Transverse colon (tissue), 4 donors: Measurements from ENCODE around the gene FOXP1. TPM values are rescaled to one million over a fixed set of nuclear protein-coding genes. Genes with fewer than 3 reads are reported as not detected.

Experiments used
- DNase-seq: peaks from one replicate; pipeline ENCODE4 v3.0.0-alpha.2; 2019
- H3K27ac ChIP-seq, 4 donors: fragments of 200-600 bp; sonication (generic); 2 replicates each; pipeline ENCODE4 v1.5.1; 2016 to 2018; ENCODE audit warnings: inconsistent platforms in 4 of 4
- H3K27me3 ChIP-seq: fragments of 200-600 bp; sonication (generic); 2 replicates; pipeline ENCODE4 v1.5.1; 2017; ENCODE audit warnings: inconsistent platforms
- H3K36me3 ChIP-seq, 4 donors: fragments of 200-600 bp; sonication (generic); 2 replicates each; pipeline ENCODE4 v1.5.1; 2017 to 2019; ENCODE audit warnings: inconsistent platforms in 4 of 4
- H3K4me1 ChIP-seq, 4 donors: fragments of 200-600 bp; sonication (generic); 2 replicates each; pipeline ENCODE4 v1.5.1; 2017 to 2020; ENCODE audit warnings: inconsistent platforms in 4 of 4
- H3K4me3 ChIP-seq, 4 donors: fragments of 200-600 bp; sonication (generic); 1 replicate in 1 of 4; 2 replicates in 3 of 4; pipeline versions ENCODE4 v1.5.1 to v1.6.1; 2017 to 2019; ENCODE audit warnings: inconsistent platforms in 4 of 4
- H3K9me3 ChIP-seq, 2 donors: fragments of 200-600 bp; sonication (generic); 2 replicates each; pipeline ENCODE4 v1.5.1; 2017 to 2019; ENCODE audit warnings: inconsistent platforms in 2 of 2
- CTCF ChIP-seq, 5 experiments: fragments of 200-600 bp in 3 of 5; fragments of 450-650 bp in 2 of 5; sonication (generic) in 3 of 5; IDR thresholded peaks; 1 replicate in 2 of 5; 2 replicates in 3 of 5; pipeline ENCODE4 v1.5.1; 2016 to 2017; ENCODE audit warnings: antibody characterized with exemption in 5 of 5, inconsistent platforms in 3 of 5, mild to moderate bottlenecking in 2 of 5, moderate library complexity in 1 of 5
- EP300 ChIP-seq: sonication (generic); formaldehyde crosslinking; IDR thresholded peaks from one replicate; pipeline ENCODE4 v1.6.1; 2017; ENCODE audit warnings: antibody characterized with exemption, low read depth
- POLR2A ChIP-seq: fragments of 450-650 bp; IDR thresholded peaks from one replicate; pipeline ENCODE4 v1.6.1; 2016; ENCODE audit warnings: antibody characterized with exemption, mild to moderate bottlenecking, moderate library complexity
- POLR2AphosphoS5 ChIP-seq, 3 donors: sonication (generic); formaldehyde crosslinking; IDR thresholded peaks; one replicate each; pipeline ENCODE4 v1.6.1; 2016; ENCODE audit warnings: antibody characterized with exemption in 3 of 3
- WGBS, 2 donors: methylation state at CpG; one replicate each; pipeline ENCODE4 v1.1.5; 2018; ENCODE audit warnings: low coverage in 1 of 2; 5-methylcytosine and 5-hydroxymethylcytosine counted together
- in situ Hi-C, 4 donors: fragments of 200-750 bp; cut with MboI; loops; one replicate each; pipeline versions ENCODE4 v1.15.0 to v1.15.1; 2017; ENCODE audit warnings: low sequenced_read_pairs in 3 of 4, low pct_ligation_motif_present in 1 of 4, low pct_unique_long_range_greater_than_20kb in 1 of 4
- intact Hi-C: fragments of 100-400 bp; cut with DNase I; formaldehyde crosslinking; loops from one replicate; pipeline ENCODE4 v1.15.1; 2023; ENCODE audit warnings: low total_unique reads
- total RNA-seq, 4 donors: library from RNA; depleted of rRNA; stranded (reverse); fragments of >200 nt; gene quantifications; one replicate each; pipeline ENCODE4 v1.1.0, GENCODE V29; 2016

FOXP1 gene
- total RNA-seq, 4 donors from 2014 or later, result 102 to 260 (median 150) TPM

- intact Hi-C loops, result no loop called here
- WGBS, 2 donors, result 93 to 96% methylated on average over 4 of the region's 4 CpGs
- no peak for DNase-seq
- Histone ChIP-seq H3K9me3 (no peaks in the 10 kb centered on the region), H3K27ac (no peak overlapping the region), H3K4me1 (no peaks in the 10 kb centered on the region), H3K36me3 (no peaks in the 10 kb centered on the region), H3K27me3 (no peaks in the 10 kb centered on the region), H3K4me3 (no peak overlapping the region)
- TF ChIP-seq POLR2AphosphoS5 (IDR thresholded peaks at IDR 0.05), result no peak
- TF ChIP-seq POLR2A, result no peak
- no peak for TF ChIP-seq EP300
- no peak for TF ChIP-seq CTCF (IDR thresholded peaks at IDR 0.05)
- in situ Hi-C loops, result no loop called here
These were observed 307.0 kb downstream of the FOXP1 start for GRCh38 chr3:71276531-71276930.

GRCh38 chr3:71273453-71273852 lies 310.1 kb downstream of the FOXP1 start:
- in situ Hi-C loops (no loop called here), intact Hi-C loops (no loop called here)
- Histone ChIP-seq H3K27me3 (no peaks in the 10 kb centered on the region), H3K27ac (no peak overlapping the region), H3K36me3 (no peaks in the 10 kb centered on the region), H3K4me3 (no peak overlapping the region), H3K4me1 (peaks cover 0 to 4% (median 0%) of the 10 kb centered on the region in 4 donors), H3K9me3 (no peaks in the 10 kb centered on the region)
- 80 to 90% methylated on average over 1 to 4 of the region's 4 CpGs for WGBS, 2 donors
- TF ChIP-seq POLR2AphosphoS5 (IDR thresholded peaks at IDR 0.05) (no peak), POLR2A (no peak), EP300 (no peak)
- DNase-seq, result no peak

- 80 to 95% methylated on average over 3 to 4 of the region's 4 CpGs for WGBS, 2 donors
- no peak for TF ChIP-seq CTCF (IDR thresholded peaks at IDR 0.05)
- TF ChIP-seq EP300, result no peak
- TF ChIP-seq POLR2A, result no peak
- no peak for TF ChIP-seq POLR2AphosphoS5 (IDR thresholded peaks at IDR 0.05)
- no peak overlapping the region for H3K4me3 ChIP-seq
- no peak overlapping the region for H3K27ac ChIP-seq
- no peaks in the 10 kb centered on the region for H3K27me3 ChIP-seq
- in situ Hi-C loops (no loop called here), intact Hi-C loops (no loop called here)
- no peak for DNase-seq
- H3K9me3 ChIP-seq, result no peaks in the 10 kb centered on the region
- H3K4me1 ChIP-seq, result peaks cover 0 to 4% (median 0%) of the 10 kb centered on the region in 4 donors
- no peaks in the 10 kb centered on the region for H3K36me3 ChIP-seq
These were observed 311.9 kb downstream of the FOXP1 start for GRCh38 chr3:71271596-71271995.

- intact Hi-C loops, result no loop called here
- no peak for TF ChIP-seq POLR2AphosphoS5 (IDR thresholded peaks at IDR 0.05)
- no peak for TF ChIP-seq POLR2A
- TF ChIP-seq CTCF (IDR thresholded peaks at IDR 0.05), result no peak
- TF ChIP-seq EP300, result no peak
- H3K36me3 ChIP-seq, result no peaks in the 10 kb centered on the region
- WGBS, 2 donors, result 65% methylated on average over 7 to 8 of the region's 8 CpGs
- no peaks in the 10 kb centered on the region for H3K27me3 ChIP-seq
- no peaks in the 10 kb centered on the region for H3K9me3 ChIP-seq
- no peak for DNase-seq
- in situ Hi-C loops, result no loop called here
- H3K4me1 ChIP-seq, result peaks cover 0 to 4% (median 0%) of the 10 kb centered on the region in 4 donors
- H3K4me3 ChIP-seq, result no peak overlapping the region
- H3K27ac ChIP-seq, result peak overlapping the region in 2 of 4 donors; percentile 2 to 9
These were observed 313.6 kb downstream of the FOXP1 start for GRCh38 chr3:71269906-71270305.

- Histone ChIP-seq H3K27ac (no peak overlapping the region), H3K4me1 (peaks cover 0 to 4% (median 0%) of the 10 kb centered on the region in 4 donors), H3K4me3 (no peak overlapping the region), H3K27me3 (no peaks in the 10 kb centered on the region), H3K36me3 (no peaks in the 10 kb centered on the region), H3K9me3 (no peaks in the 10 kb centered on the region)
- intact Hi-C loops, result no loop called here
- in situ Hi-C loops, result no loop called here
- WGBS, 2 donors, result 93 to 94% methylated on average over 3 to 5 of the region's 5 CpGs
- no peak for DNase-seq
- TF ChIP-seq CTCF (IDR thresholded peaks at IDR 0.05) (no peak), POLR2A (no peak), POLR2AphosphoS5 (IDR thresholded peaks at IDR 0.05) (no peak), EP300 (no peak)
These were observed 315.0 kb downstream of the FOXP1 start for GRCh38 chr3:71268462-71268999.
